NOMO-1 (cell line): ENCODE data around the gene SLC25A30.
"Not testable (repeated sequence)": the region's sequence is repeated elsewhere in the genome, so short reads cannot be mapped to it uniquely, and the experiment has no call there.

Source experiments
- DNase-seq, 2 experiments: peaks; one replicate each; lab custom pipeline; 2025; ENCODE audit not compliant: unreplicated experiment in 2 of 2; lab: John Stamatoyannopoulos, UW

Gene SLC25A30

GRCh38 chr13:45433381-45433790, 15.2 kb upstream of the SLC25A30 start:
- no peak for DNase-seq

GRCh38 chr13:45432737-45433380, 14.7 kb upstream of the SLC25A30 start:
- no peak for DNase-seq

- DNase-seq = peak in 1 of 2 experiments; percentile 25
Observed at GRCh38 chr13:45426056-45426841, 8.1 kb upstream of the SLC25A30 start.

GRCh38 chr13:45422731-45423292, 4.6 kb upstream of the SLC25A30 start:
- peak in 1 of 2 experiments; percentile 14 for DNase-seq

- DNase-seq = no peak
Observed at GRCh38 chr13:45419945-45420344, 1.8 kb upstream of the SLC25A30 start.

- DNase-seq = not testable (repeated sequence)
Observed at GRCh38 chr13:45419389-45419788, 1.2 kb upstream of the SLC25A30 start.

- DNase-seq = no peak
Observed at GRCh38 chr13:45416516-45417128, 1.6 kb downstream of the SLC25A30 start.

- no peak for DNase-seq
Observed at GRCh38 chr13:45415112-45415511, 3.1 kb downstream of the SLC25A30 start.

GRCh38 chr13:45413826-45414307, 4.3 kb downstream of the SLC25A30 start:
- no peak for DNase-seq

GRCh38 chr13:45412274-45413049, 5.7 kb downstream of the SLC25A30 start:
- peak; percentile 34 to 49 for DNase-seq

GRCh38 chr13:45411631-45412030, 6.5 kb downstream of the SLC25A30 start:
- DNase-seq = no peak

- no peak for DNase-seq
Observed at GRCh38 chr13:45411221-45411620, 7.0 kb downstream of the SLC25A30 start.

- no peak for DNase-seq
Observed at GRCh38 chr13:45410466-45410865, 7.7 kb downstream of the SLC25A30 start.

GRCh38 chr13:45410001-45410400, 8.2 kb downstream of the SLC25A30 start:
- no peak for DNase-seq

GRCh38 chr13:45406421-45406820, 11.8 kb downstream of the SLC25A30 start:
- no peak for DNase-seq

GRCh38 chr13:45403081-45403480, 15.1 kb downstream of the SLC25A30 start:
- DNase-seq = no peak

- no peak for DNase-seq
Observed at GRCh38 chr13:45402641-45403040, 15.5 kb downstream of the SLC25A30 start.

GRCh38 chr13:45401314-45401713, 16.9 kb downstream of the SLC25A30 start:
- DNase-seq = no peak

GRCh38 chr13:45398877-45399276, 19.3 kb downstream of the SLC25A30 start:
- no peak for DNase-seq

- DNase-seq = no peak
Observed at GRCh38 chr13:45396533-45397095, 21.6 kb downstream of the SLC25A30 start.
